BJ (cell line): ENCODE data around the gene DDOST. TPM values are rescaled to one million over a fixed set of nuclear protein-coding genes. Genes with fewer than 3 reads are reported as not detected.

Source experiments
- CTCF ChIA-PET: fragments of 350-600 bp; formaldehyde crosslinking; extraction: SDS; loops from one replicate; lab custom pipeline; 2021; ENCODE audit warnings: antibody characterized with exemption, inconsistent platforms; lab: Yijun Ruan, JAX
- POLR2A ChIA-PET: fragments of 300-600 bp; sonication (Branson Sonifier 250); formaldehyde crosslinking; extraction: SDS; loops from one replicate; lab custom pipeline; 2021; ENCODE audit warnings: antibody characterized with exemption; lab: Charles Lee
- DNase-seq: peaks from one replicate; pipeline ENCODE4 v3.0.0-alpha.2; 2011; ENCODE audit warnings: low read depth
- H3K27me3 ChIP-seq: 2 replicates; pipeline ENCODE4 v1.6.0; 2011; ENCODE audit warnings: low read length; ENCODE audit not compliant: control insufficient read depth, insufficient read depth
- H3K36me3 ChIP-seq: 2 replicates; pipeline ENCODE4 v1.5.1; 2011; ENCODE audit warnings: low read length; ENCODE audit not compliant: control insufficient read depth, insufficient read depth
- H3K4me3 ChIP-seq: 2 replicates; pipeline ENCODE4 v1.5.1; 2011; ENCODE audit warnings: low read depth, mild to moderate bottlenecking, control low read depth, low read length
- polyA plus RNA-seq: library from polyadenylated mRNA; depleted of rRNA; stranded (reverse); fragments of >200 nt; gene quantifications from 2 replicates; pipeline ENCODE4 v1.2.3, GENCODE V29; 2011
- TF ChIP-seq, protein P1 (sequence below): IDR thresholded peaks from 2 replicates; pipeline ENCODE4 v1.5.1; 2011; ENCODE audit warnings: low read depth, mild to moderate bottlenecking, control low read depth, inconsistent platforms, low read length, moderate library complexity; ENCODE audit not compliant: insufficient read depth

Gene DDOST
- polyA plus RNA-seq, 1 experiment: 581 TPM

DNA sequence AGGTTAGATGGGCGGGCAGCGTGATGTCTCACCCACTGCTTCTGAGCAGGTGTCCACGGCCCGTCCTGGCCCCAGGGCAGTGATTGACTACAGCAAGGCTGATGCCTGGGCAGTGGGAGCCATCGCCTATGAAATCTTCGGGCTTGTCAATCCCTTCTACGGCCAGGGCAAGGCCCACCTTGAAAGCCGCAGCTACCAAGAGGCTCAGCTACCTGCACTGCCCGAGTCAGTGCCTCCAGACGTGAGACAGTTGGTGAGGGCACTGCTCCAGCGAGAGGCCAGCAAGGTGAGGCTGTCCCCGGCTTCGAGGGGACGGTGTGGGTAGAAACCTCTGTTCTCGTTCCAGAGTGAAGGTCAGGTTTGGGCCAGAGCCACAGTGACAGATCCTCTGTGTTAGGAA lies 12.2 kb downstream of the DDOST start:
- TF ChIP-seq, protein P1, sequence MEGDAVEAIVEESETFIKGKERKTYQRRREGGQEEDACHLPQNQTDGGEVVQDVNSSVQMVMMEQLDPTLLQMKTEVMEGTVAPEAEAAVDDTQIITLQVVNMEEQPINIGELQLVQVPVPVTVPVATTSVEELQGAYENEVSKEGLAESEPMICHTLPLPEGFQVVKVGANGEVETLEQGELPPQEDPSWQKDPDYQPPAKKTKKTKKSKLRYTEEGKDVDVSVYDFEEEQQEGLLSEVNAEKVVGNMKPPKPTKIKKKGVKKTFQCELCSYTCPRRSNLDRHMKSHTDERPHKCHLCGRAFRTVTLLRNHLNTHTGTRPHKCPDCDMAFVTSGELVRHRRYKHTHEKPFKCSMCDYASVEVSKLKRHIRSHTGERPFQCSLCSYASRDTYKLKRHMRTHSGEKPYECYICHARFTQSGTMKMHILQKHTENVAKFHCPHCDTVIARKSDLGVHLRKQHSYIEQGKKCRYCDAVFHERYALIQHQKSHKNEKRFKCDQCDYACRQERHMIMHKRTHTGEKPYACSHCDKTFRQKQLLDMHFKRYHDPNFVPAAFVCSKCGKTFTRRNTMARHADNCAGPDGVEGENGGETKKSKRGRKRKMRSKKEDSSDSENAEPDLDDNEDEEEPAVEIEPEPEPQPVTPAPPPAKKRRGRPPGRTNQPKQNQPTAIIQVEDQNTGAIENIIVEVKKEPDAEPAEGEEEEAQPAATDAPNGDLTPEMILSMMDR: no peak
- Histone ChIP-seq H3K36me3 (peaks cover 34% of the 10 kb centered on the region), H3K27me3 (no peaks in the 10 kb centered on the region), H3K4me3 (no peak overlapping the region)
- CTCF ChIA-PET: no interaction called here
- no peak for DNase-seq
- POLR2A ChIA-PET: no interaction called here

DNA sequence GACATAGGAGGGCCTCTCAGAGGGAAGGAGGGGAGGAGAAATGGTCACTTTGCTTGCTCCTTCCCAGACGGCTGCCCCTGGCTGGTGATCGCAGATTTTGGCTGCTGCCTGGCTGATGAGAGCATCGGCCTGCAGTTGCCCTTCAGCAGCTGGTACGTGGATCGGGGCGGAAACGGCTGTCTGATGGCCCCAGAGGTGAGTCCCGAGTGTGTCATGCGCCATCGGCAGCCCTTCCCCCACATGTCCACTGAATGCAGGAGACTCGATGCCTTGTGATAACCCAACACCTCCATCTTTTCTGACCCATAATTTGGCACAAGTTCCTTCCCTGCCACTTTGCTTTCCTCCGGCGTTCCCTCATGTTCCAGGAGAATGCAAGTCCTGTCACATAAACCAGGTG lies 12.7 kb downstream of the DDOST start:
- peaks cover 34% of the 10 kb centered on the region for H3K36me3 ChIP-seq
- ChIA-PET CTCF (no interaction called here), POLR2A (no interaction called here)
- DNase-seq: no peak
- TF ChIP-seq, protein P1: no peak
- H3K27me3 ChIP-seq: no peaks in the 10 kb centered on the region
- no peak overlapping the region for H3K4me3 ChIP-seq

DNA sequence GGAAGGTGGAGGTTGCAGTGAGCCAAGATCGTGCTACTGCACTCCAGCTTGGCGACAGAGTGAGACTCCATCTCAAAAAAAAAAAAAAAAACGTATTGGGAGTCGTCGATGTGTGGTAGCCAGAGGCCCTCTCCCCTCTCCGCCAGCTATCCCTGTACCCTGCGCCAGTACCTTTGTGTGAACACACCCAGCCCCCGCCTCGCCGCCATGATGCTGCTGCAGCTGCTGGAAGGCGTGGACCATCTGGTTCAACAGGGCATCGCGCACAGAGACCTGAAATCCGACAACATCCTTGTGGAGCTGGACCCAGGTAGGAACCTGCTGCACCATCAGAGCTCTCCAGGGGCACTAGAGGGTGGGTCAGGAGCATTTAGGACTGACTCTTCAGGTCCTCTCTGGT lies 15.8 kb downstream of the DDOST start:
- ChIA-PET POLR2A (no interaction called here), CTCF (interaction anchor here (1.1 to 3.1 kb wide), 3 partner anchors 12 to 70 kb away, joined by 4 to 15 read pairs (median 12); partner anchors contain the start of gene PINK1)
- TF ChIP-seq, protein P1: no peak
- DNase-seq: no peak
- Histone ChIP-seq H3K36me3 (peaks cover 48% of the 10 kb centered on the region), H3K4me3 (no peak overlapping the region), H3K27me3 (no peaks in the 10 kb centered on the region)

DNA sequence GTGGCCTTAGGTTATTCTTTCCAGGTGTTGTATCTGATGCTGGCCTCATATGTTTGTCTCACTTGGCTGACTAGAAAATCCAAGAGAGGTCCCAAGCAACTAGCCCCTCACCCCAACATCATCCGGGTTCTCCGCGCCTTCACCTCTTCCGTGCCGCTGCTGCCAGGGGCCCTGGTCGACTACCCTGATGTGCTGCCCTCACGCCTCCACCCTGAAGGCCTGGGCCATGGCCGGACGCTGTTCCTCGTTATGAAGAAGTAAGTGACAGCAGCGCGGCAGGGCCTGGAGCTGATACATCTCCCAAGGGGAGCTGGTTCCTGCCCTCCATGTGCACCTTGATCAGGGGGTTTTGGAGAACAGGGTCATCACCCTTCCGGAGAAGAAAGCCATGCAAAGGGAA lies 16.8 kb downstream of the DDOST start:
- Histone ChIP-seq H3K4me3 (no peak overlapping the region), H3K36me3 (peaks cover 45% of the 10 kb centered on the region), H3K27me3 (no peaks in the 10 kb centered on the region)
- CTCF ChIA-PET: no interaction called here
- DNase-seq: no peak
- TF ChIP-seq, protein P1: no peak
- POLR2A ChIA-PET: no interaction called here

DNA sequence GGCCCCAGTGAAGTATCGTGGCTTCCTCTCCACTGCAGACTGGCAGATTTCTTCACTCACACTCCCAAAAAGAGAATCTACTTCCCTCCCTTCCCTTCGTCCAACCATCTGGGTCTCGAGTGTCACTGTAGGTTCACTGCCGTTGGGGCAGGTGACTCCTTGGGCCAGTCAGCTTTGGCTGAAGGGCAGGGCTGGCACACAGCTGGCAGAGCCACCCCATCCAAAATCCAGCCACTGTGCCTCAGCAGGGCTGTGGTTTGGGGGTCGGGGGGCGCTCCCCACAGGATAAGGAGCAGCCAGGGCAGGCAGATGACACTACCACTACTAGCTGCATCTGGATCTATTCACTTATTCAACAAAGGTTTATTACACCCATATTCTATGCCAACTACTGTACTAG lies 18.1 kb downstream of the DDOST start:
- Histone ChIP-seq H3K4me3 (no peak overlapping the region), H3K27me3 (no peaks in the 10 kb centered on the region), H3K36me3 (peaks cover 41% of the 10 kb centered on the region)
- TF ChIP-seq, protein P1: no peak
- no peak for DNase-seq
- ChIA-PET POLR2A (no interaction called here), CTCF (interaction anchor here (1.2 to 6.2 kb wide), 3 partner anchors 9 to 118 kb away, joined by 3 to 59 read pairs (median 10); partner anchors contain the start of gene PINK1)
